ENCODE results near the gene TRMT2A. TPM values are rescaled to one million over a fixed set of nuclear protein-coding genes. Genes with fewer than 3 reads are reported as not detected.

Gene TRMT2A
- total RNA-seq, 1 donor from 2014 or later, result 70.4 TPM

DNA sequence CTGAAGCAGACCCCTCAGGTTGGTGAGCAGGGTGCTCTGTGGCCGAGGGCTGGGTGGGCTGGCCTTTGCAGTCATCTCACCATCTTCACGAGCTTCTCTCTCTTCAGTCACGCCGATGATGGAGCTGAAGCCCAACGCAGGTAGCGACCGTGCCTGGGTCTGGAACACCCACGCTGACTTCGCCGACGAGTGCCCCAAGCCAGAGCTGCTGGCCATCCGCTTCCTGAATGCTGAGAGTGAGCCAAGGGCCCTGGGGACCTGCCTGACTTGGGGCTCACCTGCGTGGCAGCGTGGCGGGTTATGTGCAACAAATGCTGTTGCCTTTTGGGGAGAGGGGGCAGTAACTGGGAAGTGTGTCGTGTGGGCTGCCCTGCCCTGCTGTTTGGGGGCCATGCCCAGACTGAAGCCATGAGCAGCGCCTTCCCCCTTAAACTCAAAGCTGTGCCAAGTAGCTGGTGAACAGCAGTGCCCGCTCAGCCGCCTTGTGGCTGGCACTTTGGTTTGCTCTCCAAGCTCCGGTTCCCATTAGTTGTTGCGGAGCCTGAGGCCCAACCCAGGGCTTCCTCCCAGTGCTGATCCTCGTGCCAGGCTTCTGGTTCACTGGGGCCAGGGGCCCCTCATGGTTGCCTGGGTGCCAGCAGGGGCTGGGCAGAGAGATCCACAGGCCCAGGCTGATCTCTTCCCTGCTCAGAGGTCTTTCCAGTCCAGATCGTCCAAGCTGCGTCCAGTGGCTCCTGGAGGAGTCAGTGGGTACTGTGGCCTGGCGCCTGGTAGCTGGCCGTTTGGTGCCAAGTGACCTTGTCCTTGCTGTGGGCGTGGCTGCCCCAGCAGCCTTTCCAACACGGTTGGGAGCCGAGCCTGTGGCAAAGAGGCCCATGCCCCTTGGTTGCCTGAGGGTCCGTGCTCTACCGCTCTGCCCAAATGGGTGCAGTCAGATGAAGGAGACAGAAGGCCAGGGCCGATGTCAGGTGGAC is 8.5 kb upstream of the TRMT2A start:
- DNase-seq, result no peak
- Histone ChIP-seq H3K36me3 (peaks cover 45% of the 10 kb centered on the region), H3K4me3 (no peak overlapping the region), H3K27me3 (ENCODE audit: low read depth) (no peaks in the 10 kb centered on the region), H3K4me1 (peaks cover 6% of the 10 kb centered on the region), H3K9me3 (no peaks in the 10 kb centered on the region), H3K27ac (no peak overlapping the region)
- TF ChIP-seq, protein P1, sequence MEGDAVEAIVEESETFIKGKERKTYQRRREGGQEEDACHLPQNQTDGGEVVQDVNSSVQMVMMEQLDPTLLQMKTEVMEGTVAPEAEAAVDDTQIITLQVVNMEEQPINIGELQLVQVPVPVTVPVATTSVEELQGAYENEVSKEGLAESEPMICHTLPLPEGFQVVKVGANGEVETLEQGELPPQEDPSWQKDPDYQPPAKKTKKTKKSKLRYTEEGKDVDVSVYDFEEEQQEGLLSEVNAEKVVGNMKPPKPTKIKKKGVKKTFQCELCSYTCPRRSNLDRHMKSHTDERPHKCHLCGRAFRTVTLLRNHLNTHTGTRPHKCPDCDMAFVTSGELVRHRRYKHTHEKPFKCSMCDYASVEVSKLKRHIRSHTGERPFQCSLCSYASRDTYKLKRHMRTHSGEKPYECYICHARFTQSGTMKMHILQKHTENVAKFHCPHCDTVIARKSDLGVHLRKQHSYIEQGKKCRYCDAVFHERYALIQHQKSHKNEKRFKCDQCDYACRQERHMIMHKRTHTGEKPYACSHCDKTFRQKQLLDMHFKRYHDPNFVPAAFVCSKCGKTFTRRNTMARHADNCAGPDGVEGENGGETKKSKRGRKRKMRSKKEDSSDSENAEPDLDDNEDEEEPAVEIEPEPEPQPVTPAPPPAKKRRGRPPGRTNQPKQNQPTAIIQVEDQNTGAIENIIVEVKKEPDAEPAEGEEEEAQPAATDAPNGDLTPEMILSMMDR (IDR thresholded peaks at IDR 0.05), result no peak
- intact Hi-C loops (cut with DNase I), result no loop called here
- ATAC-seq, result no peak

DNA sequence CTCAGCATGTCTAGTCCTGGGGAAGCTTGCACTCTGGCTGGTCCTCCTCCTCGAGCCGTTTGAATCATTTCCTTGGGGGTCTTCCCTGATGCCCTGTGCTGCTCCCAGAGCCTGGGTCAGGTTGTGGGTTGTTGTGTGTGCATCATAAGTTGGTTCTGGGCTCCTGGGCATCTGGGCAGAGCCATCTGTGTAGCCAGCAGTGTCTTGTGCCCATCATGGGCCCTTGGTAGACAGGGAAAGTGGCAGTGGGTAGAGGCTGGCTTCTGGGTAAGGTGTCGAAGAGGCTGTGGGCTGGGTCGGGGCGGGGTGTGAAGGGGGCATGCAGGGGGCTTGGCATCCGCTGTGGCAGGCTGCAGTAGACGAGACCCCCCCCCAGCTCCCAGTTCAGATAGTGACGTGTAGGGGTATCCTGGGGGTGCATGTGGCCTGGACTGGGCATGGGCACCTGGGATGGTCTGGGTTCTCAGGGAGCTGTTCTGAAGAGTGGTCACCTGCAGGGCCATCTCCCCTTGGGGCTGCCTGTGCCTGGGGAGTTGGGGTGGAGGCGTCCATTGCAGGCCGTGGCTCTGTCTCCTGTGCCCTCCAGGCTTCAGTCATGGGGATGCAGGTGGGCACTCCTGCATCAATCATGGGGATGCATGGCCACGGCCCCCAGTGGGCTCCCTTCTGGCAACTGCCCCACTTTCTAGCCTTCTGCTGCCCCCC is 7.2 kb upstream of the TRMT2A start:
- no peak overlapping the region for H3K4me3 ChIP-seq
- no peaks in the 10 kb centered on the region for H3K27me3 ChIP-seq (ENCODE audit: low read depth)
- ATAC-seq (no peak), DNase-seq (no peak)
- H3K27ac ChIP-seq, result no peak overlapping the region
- H3K9me3 ChIP-seq, result no peaks in the 10 kb centered on the region
- H3K4me1 ChIP-seq, result peaks cover 14% of the 10 kb centered on the region
- TF ChIP-seq, protein P1 (IDR thresholded peaks at IDR 0.05), result no peak
- intact Hi-C loops (cut with DNase I), result no loop called here
- H3K36me3 ChIP-seq, result peaks cover 57% of the 10 kb centered on the region

DNA sequence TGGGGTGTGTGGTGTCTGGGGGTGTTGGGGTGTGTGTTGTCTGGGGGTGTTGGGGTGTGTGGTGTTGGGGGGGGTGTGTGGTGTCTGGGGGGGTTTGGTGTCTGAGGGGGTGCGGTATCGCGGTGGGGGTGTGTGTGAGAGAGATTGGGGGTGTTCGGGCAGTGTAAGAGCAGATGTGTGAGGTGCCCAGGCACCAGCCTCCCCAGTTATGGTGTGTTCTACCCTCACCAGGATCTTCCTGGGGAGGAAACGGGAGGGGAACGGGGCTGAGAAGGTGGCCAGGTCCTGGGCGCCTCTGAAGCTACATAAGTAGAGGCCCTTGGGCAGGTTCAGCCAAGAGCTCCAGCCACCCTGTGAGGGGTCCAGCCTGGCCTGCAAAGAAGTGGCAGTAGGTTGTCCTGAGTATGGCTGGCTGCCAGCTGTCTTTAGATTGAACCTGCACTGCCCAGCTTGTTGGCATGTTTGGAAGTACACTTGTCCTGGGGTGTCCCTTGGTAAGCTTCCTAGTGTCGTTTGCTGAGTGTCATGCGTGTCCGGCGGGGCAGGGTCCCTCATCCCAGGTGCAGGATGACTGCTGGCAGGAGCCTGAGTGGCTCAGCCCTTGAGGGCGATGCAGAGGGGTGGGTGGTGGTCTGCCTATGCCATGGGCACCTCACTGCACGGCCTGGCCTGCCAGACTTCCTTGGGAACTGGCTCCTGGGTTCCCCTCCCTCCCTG is 6.5 kb upstream of the TRMT2A start:
- intact Hi-C loops (cut with DNase I), result no loop called here
- DNase-seq (no peak), ATAC-seq (no peak)
- H3K36me3 ChIP-seq, result peaks cover 62% of the 10 kb centered on the region
- no peaks in the 10 kb centered on the region for H3K27me3 ChIP-seq (ENCODE audit: low read depth)
- H3K4me1 ChIP-seq, result peaks cover 20% of the 10 kb centered on the region
- TF ChIP-seq, protein P1 (IDR thresholded peaks at IDR 0.05), result no peak
- no peak overlapping the region for H3K4me3 ChIP-seq
- no peak overlapping the region for H3K27ac ChIP-seq
- H3K9me3 ChIP-seq, result no peaks in the 10 kb centered on the region

DNA sequence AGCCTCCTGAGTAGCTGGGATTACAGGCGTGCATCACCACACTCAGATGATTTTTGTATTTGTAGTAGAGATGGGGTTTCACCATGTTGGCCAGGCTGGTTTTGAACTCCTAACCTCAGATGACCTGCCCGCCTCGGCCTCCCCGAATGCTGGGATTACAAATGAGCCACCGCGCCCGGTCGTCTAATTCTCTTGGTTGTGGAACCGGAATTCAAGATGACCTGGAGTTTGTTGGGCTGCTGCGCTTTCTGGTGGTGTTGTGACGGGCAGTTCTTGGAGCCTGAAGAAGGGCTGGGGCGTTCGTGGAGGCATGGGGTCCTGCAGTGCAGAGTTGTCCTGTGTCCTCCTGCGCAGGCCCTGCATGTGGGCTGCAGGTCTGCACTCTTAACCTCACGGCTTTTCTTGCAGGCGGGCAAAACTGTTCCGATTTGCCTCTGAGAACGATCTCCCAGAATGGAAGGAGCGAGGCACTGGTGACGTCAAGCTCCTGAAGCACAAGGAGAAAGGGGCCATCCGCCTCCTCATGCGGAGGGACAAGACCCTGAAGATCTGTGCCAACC is 4.9 kb upstream of the TRMT2A start:
- Histone ChIP-seq H3K4me3 (no peak overlapping the region), H3K9me3 (no peaks in the 10 kb centered on the region), H3K27ac (no peak overlapping the region), H3K4me1 (peaks cover 28% of the 10 kb centered on the region), H3K36me3 (peaks cover 54% of the 10 kb centered on the region), H3K27me3 (ENCODE audit: low read depth) (no peaks in the 10 kb centered on the region)
- DNase-seq (no peak), ATAC-seq (no peak)
- intact Hi-C loops (cut with DNase I), result no loop called here
- TF ChIP-seq, protein P1 (IDR thresholded peaks at IDR 0.05), result no peak
